22Rv1 (cell line): ENCODE results near the gene KRTAP4-11.
"Not testable (repeated sequence)": the region's sequence is repeated elsewhere in the genome, so short reads cannot be mapped to it uniquely, and the experiment has no call there.

ENCODE experiments used
- H3K27ac ChIP-seq: fragments of 450-650 bp; 2 replicates; pipeline ENCODE4 v1.5.1; 2017
- ZFX ChIP-seq: fragments of 450-650 bp; IDR thresholded peaks from 2 replicates; pipeline ENCODE4 v1.6.1; 2017; ENCODE audit warnings: antibody characterized with exemption, borderline replicate concordance
- TF ChIP-seq, protein P1 (sequence below): fragments of 450-650 bp; IDR thresholded peaks from 2 replicates; pipeline ENCODE4 v1.5.1; 2017; ENCODE audit warnings: mild to moderate bottlenecking

The KRTAP4-11 gene

DNA sequence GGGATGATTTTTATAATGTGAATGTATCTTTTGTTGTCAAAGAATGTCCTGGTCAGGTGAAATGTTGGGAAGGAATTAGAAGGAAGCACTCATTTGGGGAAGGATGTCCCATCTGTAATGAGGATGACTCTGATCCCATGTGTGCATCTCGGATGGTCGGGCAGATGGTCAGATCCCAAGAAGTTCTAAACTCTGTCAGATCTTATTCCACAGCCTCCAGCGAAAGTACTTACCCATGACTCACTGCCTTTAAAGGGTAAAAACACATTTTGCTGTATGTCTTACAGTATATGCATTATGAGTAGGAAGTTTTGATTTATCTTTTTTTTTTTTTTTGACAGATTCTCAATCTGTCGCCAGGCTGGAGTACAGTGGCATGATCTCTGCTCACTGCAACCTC, 548 bp upstream of the KRTAP4-11 start:
- TF ChIP-seq, protein P1, sequence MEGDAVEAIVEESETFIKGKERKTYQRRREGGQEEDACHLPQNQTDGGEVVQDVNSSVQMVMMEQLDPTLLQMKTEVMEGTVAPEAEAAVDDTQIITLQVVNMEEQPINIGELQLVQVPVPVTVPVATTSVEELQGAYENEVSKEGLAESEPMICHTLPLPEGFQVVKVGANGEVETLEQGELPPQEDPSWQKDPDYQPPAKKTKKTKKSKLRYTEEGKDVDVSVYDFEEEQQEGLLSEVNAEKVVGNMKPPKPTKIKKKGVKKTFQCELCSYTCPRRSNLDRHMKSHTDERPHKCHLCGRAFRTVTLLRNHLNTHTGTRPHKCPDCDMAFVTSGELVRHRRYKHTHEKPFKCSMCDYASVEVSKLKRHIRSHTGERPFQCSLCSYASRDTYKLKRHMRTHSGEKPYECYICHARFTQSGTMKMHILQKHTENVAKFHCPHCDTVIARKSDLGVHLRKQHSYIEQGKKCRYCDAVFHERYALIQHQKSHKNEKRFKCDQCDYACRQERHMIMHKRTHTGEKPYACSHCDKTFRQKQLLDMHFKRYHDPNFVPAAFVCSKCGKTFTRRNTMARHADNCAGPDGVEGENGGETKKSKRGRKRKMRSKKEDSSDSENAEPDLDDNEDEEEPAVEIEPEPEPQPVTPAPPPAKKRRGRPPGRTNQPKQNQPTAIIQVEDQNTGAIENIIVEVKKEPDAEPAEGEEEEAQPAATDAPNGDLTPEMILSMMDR: no peak
- TF ChIP-seq ZFX: no peak
- H3K27ac ChIP-seq: no peak overlapping the region

GRCh38 chr17:41116297-41116696, 1.9 kb downstream of the KRTAP4-11 start:
- no peak overlapping the region for H3K27ac ChIP-seq

GRCh38 chr17:41111151-41111885, 6.9 kb downstream of the KRTAP4-11 start:
- H3K27ac ChIP-seq: no peak overlapping the region
- TF ChIP-seq, protein P1: no peak

More at GRCh38 chr17:41116297-41116696, 1.9 kb downstream of the KRTAP4-11 start:
- TF ChIP-seq, protein P1: no peak
- TF ChIP-seq ZFX: no peak

DNA sequence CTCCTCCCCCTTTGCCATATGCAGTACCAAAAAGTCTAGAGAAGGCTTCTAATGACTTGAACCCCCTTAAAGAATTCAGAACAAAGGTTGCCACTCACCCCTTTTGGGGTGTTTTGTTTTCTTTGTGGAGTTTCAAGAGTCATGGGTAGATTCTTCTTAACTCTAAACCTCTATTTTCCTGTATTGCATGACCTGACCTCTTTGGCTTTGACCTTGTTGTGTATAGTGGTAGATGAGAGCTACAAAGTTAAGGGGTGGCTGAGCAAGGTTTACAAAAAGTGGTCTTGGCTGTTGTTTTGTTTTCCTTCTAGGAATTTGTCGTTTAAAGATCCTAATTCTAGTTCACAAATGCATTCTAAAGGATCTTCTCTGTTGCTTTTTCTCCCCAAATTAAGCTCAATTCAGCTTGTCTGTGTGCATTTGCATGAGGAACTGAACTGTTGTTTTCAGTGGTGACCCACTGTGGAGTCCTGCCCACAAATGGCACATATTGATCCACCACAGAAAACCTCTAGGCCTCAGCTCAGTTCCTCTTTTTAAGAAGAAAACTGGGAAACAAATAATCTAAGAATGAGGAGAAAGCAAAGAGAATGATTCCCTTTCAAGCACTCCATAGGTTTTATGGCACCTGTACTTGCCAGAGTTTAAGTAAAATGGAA, 9.3 kb downstream of the KRTAP4-11 start:
- not testable (repeated sequence) for H3K27ac ChIP-seq

DNA sequence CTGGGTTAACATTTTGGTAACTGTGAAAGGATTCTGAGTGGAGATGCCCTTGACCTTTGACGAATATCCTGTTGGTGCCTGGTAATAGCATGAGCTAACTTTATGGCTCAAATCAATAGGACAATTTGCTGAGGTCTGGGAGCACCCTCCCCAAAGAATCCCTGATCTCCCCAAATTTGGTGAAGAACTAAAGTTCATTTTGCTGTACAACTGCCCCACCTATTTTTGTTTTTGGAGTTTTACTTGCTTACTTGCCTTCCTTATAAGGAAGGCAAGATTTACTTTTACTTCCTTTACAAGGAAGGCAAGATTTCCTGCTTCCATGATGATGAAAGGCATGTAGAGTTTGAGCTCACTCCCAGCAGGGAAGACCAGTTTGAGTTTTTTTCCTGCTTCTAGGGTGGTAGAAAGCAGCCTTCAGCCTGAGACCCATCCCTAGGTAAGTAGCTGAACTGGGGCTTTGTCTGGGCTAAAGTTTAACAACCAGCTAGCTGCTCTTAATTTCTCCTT, 10.2 kb downstream of the KRTAP4-11 start:
- H3K27ac ChIP-seq: no peak overlapping the region
- TF ChIP-seq, protein P1: no peak
- TF ChIP-seq ZFX: no peak

GRCh38 chr17:41105347-41105746, 12.8 kb downstream of the KRTAP4-11 start, which contains the start of gene KRTAP4-9:
KRTAP4-9 (plus strand) TSS chr17:41105389; CDS start chr17:41105389, 0 bp downstream.
- not testable (repeated sequence) for H3K27ac ChIP-seq

- not testable (repeated sequence) for H3K27ac ChIP-seq
Observed at GRCh38 chr17:41104386-41105038, 13.7 kb downstream of the KRTAP4-11 start.

DNA sequence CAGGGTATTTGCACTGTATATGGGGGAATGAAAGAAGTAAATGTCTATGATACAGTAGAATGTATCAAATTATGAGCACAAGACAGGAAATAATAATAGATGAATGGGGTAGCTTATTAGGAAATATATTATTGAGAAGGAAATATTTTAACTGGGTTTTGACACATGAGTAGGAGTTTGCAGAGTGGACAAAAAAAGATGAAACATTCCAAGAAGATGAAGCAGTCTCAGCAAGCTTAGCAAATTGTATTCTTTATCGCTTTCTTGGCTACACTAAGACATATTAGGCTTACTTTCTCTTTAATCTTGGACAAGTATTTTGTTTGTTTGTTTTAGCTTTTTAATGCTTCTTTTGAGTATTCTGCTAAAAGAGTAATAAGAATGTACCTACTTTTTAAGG, 14.3 kb downstream of the KRTAP4-11 start:
- TF ChIP-seq ZFX: no peak
- TF ChIP-seq, protein P1: no peak
- H3K27ac ChIP-seq: no peak overlapping the region
